Measurements from ENCODE around the gene ELAVL2.

ELAVL2 gene

DNA sequence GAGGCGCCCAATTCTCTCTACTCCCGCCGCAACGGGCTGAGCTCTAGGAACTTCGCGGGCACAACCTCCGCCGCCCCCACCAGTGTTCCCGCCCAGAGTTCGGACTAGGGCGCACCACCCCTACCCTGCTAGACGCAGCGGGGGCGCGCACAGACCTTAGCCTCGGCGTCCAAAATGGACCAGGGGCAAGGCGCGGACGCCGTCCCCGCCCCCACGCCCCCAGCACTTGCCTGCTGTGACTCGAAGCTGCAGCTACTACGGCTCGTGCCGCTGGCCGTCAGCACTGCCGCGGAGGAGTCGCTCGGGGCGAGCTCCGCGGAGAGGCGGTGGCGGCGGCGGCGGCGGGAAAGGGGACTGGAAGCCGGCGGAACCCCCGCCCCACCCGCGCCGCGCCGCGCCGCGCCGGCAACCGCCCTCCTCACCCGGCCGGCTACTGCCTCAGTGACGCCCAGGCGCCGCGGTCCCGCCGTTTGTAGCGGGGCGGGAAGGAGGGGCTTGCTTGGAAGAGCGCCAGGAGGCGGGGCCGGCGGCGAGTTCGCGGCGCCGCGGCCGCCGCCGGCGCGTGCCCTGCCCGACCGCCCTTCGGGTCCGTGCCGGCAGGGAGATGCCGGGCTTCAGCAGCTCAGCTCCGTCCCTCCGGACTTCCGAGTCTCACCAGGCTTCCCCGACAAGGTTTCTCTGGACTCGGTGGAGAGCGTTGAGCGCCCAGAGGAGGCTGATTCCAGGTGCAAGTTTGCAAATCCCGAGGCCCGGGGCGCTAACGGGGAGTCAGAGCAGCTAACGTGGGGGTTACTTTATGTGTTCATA lies 4.5 kb downstream of the ELAVL2 start:
- no peak for DNase-seq

DNA sequence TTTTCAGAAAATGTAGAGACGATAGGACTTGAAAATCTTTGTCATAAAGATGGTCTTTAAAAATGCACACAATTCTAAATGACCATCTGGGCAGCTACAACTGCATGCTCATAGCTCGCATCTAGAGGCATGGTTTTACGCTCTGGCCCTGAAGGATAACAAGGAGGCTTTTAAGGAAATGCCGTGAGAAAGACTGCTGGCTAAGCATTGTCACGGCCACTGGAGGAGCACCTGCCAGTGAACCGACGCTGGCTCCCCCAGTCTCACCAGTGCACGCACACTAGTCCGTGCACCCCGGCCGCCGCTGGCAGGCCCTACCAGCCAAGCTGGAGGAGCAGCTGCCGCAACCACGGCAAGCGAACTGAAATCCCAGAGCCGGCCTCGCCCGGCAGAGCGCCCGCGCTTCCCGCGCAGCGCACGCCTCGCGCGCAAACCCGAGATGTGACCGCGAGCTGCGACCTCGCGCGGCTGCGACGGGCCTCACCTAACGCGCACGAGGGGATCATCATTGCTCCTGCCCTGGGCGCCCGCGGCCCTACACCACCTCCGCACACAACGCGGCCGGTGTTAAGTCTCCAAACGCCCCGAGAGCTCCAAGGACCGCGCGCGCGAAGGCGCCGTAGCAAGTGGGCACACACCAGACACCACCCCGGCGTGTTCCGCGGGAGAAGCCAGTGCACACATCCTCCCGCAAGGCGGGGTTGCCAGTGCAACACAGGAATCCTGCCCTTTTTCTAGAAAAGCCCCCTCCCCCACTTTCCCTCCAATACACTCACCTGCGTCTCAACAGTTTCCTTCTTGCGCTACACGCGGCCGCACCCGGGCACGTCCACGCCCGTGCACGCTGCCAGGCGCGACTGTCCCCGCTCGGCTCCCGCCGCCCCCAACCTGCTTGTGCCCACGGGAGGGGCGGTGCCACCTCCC lies 5.3 kb downstream of the ELAVL2 start:
- DNase-seq: no peak

DNA sequence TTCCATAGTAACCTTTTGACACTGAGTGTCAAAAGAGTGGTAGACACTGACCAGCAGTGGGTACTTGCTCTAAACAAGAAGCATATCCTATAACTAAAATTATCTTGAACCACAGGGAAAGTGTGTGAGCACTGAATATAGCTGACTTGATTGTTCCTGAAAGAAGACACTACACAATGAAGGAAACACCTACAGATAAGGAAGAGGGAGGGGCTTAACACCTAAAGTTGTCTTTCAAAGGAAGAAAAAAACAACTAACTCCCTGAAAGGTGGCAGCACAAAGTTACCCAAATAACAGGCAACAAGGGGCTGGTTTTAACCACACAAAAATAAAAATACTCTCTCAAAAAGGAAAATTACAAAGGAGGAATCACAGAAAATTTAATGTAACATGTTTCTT lies 6.6 kb downstream of the ELAVL2 start:
- DNase-seq: no peak

DNA sequence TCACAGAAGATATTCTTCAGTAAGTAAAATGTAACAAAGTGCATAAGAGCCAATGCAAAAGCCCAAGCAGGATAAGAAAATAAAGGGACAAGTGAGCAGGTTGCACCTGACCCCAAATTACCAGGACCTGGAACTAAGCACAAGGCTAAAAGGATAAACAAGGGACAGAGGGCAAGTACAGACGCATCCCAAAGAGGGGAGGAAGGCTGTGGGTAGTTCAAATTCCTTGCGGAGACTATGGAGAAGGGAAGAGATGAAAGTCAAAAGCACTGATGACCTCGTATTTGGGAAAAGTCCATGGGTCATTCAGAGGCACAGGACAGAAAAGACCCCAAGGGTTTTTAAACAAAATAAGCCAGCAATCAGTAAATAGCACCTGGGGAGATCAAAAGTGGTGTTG lies 11.8 kb downstream of the ELAVL2 start:
- no peak for DNase-seq

DNA sequence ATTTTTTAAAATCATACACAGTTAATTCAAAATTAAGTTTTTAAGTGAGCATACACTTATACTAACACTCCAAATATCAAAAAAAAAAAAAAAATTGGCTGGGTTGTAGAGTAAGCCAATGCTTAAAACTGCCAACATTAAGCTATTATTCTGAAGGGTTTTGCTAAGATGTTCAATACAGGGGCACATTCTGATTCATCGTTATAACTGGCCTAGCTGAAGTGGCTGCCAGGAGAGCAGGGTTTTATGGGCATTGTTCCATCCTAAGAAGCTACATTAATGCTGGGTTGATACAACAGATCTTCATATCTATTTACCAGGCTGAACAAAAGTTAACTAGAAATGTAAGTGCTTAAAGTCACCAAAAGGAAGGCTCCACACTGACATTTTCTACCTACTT lies 13.4 kb downstream of the ELAVL2 start:
- no peak for DNase-seq

DNA sequence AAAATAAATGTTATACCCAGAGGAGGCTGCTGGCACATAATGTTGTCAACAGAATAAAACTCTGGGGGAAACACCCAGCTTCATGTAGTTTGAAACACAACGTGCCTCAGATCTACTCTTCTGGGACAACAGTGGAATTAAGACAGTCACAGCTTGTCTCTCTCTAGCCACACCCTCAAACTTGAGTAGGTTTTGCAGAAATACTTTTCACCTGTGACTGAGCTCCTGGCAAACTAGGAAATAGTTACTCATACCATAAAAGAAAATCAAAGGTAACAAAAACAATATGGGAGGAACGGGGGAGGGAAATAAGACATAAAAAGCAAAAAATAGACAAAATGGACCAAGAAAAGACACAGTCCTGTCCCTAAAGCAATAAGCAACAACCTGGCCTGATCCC lies 14.4 kb downstream of the ELAVL2 start:
- no peak for DNase-seq

DNA sequence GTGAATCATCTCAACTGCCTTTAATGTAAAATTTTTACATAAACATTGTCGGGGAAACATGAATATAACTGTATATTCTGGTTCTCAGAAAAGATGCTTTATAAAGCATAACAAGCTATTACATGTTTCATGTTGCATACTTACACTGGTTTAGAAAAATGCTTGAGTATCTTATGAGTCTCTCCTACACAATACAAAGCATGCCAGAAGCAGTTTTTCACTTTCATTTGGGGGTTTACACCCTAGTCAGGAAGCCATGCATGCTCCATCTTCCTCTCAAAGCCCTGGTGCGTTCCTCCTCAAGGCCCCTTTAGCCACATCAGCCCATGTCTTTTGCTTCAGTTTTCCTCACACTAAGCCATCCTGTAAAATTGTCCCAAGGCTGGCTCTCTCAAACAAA lies 22.8 kb downstream of the ELAVL2 start:
- DNase-seq: no peak

DNA sequence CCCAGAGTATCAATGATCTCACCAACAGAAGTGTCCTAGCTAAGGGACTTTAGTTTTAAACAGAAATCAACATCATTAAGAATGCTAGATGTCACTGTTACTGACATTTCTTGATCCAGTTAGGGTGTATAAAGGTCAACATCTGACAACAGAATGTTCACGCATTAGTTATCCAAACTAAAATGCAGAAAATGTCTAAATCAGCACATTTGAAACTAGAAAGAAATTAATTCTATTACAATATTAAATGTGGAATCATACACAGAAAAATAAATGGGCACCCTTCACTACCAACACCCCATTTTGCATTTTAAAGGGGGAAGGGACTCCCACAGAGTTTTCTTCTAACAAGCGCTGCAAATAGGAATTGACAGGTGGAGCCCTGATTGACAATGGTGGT lies 24.5 kb downstream of the ELAVL2 start:
- DNase-seq: no peak

DNA sequence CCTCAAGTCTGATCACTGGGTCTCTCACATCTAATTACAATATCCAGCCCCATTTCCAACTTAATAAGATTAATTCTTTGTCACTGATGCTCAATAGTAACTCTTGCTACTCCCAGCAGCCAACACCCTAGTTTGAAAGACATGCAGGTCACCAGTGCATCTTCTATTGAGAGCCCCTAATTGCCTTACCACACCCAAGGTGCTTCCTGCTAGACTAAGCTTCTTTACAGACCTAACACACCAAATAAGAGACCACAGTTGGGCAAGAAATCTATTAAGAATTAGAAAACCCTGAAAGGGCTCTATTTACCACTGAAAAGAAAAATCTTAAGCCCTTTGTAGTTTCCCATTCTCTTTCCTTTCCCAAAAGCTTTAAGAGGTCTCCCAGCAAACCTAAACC lies 26.5 kb downstream of the ELAVL2 start:
- DNase-seq: no peak

DNA sequence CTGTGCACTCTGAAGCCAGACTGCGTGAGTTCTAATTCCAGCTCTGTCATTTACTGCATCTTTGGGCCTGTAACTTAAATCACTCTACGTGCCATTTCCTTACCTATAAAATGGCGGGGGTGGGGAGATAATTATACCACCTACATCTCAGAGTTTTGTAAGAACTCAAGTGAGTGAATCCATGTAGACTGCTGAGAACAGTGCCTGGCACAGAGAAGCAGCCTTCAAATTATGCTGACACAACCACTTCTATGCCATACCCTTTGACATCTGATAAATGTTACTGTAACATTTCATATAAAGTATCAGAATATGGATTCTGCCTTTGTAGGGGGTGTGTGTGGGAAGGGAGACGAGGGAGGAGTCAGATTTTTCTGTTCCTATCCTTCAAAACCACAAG lies 27.7 kb downstream of the ELAVL2 start:
- DNase-seq: no peak

DNA sequence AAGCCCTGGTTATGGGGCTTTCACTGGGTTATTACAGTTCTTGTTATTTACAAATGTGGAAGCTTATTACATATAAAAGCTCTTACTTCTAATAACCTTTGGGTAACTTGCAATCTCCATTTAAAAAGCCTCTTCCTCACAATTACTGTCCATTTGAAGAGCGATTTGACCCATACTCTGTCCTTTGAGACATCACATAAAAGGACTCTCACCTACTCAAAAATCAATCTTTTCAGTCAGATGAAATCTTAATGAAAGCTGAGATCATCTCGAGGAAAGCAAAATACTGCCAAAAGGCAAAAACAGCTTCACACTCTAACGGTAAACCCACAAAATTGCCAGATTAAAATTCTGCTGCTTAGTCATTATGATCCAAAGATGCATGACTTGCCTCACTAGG lies 29.8 kb downstream of the ELAVL2 start:
- DNase-seq: no peak

DNA sequence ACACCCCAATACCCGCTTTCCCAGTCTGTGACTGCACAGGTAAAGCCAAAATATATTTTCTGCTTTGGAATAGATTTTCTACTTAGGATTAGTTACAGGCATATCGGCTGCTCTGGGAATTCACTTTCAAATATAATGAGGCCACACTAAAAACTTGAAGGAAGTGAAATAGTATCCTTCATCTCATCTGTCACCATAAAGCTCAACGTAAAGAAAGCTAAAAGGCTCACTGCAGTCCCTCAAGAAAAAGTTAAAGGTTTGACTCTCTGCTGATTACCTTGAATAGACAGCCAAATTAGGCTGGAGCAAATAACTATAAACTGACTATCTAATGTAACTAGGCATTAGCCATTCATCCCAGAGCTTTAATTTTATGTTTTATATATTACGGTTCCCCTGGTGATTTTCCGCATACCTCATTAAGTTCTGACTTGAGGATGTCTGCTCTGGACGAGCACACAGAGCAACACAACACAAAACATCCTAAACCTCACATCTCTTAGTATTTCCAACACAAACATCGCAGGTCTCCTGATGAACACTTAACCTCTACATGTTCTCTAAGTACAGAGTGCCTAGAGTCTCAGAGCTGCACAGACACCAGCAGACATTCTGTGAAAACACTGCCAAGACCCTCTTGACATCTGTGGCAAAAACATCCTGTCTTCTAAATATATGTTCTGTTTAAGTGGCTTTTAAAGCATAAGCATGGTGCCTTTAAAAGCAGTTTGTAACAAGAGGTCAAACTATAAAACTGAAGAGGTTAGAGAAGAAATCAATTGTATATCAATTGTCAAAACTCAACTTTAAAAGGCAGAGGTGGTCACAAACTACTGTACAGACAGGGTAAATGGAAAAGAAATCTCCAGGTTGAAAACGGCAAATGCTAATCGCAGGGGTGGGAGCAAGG lies 35.4 kb downstream of the ELAVL2 start:
- DNase-seq: no peak

DNA sequence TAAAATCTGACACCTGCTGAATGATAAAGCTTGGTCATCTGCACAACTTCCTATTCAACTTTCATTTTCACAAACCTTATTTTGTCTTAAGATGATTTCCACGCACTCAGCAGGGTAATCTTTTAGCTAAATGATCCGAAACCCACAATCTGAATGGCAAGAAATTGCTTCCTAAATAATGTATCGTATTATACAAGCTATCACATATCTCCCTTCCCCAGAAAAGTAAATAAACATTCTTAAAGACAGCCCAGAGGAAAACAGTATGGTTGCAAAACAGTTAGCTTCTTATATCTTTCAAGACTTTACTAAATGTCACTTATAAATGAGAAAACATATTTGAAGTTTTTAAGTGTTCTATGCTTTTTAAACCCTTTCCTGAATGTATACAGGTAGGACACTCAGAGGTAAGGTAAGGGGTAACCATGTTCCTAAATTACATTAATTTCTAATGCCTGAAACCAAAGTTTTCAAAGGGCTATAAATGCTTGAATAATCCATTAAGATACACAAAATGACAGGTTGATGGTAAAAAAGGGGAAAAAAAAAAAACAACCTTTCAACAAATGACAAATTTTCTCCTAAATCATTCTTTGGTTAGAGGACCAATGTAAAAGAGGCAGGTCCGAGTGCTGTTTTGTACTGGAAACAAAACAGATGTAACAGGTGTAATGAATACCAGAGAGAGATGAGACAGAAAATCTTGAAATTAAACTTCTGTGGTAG lies 36.3 kb downstream of the ELAVL2 start:
- no peak for DNase-seq

DNA sequence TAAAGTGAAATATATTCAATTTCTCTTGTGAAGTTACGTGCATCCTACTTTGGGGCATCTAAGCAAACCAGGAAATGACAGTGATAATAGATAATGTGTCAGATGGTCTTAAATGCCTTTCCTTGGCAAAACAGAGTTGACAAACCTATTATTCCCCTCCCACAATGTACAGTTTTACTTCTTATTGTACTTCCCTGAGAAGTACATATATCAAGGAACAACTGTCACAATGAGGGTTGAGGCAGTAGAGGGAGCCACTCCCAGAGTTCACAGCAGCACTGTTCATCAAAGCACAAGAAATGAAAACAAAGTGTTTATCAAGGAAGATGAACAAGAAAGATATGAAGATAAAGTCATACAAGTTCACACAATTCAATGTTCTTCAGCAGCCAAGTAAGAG lies 41.1 kb downstream of the ELAVL2 start:
- DNase-seq: no peak

DNA sequence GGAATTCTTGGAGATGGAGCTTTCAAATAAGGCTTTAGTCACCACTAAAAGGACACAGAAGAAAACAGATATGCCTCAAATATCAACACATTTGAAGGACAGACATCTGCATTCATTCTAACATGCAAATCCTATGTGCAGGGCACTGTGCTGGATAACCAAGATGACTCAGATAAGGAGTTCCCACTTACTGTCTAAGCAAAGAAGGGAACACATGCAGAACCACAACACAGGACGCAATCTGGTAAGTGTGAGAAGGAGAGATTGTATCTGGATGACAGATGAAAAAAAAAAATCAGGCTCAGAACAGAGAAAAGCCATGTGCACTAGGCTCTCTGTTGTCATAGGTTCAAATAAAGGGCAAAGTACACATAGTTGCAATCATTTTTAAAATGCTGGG lies 42.5 kb downstream of the ELAVL2 start:
- no peak for DNase-seq

DNA sequence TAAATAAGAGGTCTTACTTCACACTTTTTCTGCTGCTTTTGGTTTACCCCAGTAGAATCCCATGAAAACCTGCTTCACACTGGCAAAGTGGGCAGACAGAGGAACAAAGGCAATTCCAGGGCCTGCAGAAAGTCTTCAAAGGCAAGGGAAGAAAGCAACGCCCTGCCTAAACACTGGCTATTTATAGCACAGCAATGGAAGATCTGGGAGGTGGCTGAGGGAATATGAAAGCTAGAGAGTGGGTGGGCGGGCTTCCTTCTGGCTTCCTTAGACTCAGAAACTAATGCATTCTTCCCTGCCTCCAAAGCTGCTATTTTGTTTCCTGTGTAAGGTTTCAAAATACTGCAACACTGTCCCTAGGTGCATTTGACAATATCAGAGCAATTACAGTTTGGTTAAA lies 46.8 kb downstream of the ELAVL2 start:
- no peak for DNase-seq

DNA sequence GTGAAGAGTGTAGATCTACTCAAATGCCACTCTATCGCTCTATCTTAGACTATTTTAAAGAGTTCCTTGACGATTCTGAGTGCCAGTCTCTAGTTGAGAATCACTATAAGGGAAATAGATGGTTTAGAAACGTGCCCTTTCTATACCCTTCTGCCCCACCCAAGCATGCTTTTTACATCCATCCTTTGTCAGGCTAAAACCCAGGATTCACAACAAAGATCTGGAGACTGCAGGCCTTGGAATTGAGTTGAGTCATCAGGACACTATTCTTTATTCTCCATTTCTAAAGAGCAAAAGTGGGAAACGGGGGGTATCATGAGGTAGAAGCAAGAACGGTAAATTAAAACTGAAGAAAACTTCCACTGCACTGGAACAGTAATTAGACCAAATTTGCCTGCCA lies 48.7 kb downstream of the ELAVL2 start:
- DNase-seq: no peak

DNA sequence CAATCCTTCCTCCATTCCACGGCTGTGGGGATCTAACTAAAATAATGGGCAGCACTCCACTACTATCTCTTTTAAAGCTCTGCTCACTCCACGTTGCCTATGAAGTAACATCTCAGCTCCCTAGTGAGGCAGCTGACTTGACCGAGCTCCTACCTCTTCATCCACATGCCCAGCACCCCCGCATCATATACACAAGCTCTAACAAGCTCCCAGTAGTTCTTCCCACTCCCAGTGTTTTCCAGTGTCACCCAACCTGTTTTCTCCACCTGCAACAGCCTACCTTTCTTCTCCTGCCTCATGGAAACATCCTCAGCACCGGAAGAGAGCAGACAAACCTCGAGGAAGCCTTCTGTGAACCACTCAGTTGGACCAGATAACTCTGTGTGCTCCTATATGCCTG lies 50.5 kb downstream of the ELAVL2 start:
- no peak for DNase-seq

DNA sequence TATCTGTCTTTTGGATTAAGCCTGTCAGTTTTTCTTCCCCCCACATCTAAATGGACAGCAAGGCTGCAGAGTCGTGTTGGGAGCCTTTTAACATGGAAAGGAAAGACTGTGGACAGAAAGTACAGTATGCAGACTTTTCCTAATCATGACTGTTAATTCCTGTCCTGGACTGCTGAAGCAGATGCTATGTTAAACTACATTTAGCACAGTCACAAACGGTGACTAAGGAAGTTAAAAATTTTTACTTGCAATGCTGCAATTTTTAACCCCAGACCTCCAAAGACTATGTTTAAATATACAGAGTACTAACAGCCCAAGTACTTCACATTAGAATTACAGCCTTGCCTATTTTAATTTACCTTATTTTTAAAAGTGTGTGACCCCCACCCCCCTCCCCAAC lies 51.8 kb downstream of the ELAVL2 start:
- no peak for DNase-seq

DNA sequence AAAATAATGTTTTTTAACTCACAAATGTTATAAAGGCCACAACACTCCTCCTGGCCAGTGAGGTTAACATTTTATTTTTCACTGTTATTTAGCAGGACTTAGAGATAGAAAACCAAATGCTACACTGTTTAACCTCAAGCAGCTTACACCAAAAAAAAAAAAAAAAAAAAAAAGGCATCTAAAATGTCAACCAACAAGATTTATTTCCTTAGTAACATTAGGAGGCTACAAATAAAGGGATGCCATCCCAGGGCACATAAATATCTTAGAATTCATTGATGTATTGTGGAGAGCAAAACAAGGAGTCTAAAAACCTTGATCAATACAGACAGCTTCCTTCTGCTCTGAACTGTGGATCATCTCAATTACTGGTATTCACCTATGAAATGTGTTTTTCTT lies 53.7 kb downstream of the ELAVL2 start:
- DNase-seq: no peak

DNA sequence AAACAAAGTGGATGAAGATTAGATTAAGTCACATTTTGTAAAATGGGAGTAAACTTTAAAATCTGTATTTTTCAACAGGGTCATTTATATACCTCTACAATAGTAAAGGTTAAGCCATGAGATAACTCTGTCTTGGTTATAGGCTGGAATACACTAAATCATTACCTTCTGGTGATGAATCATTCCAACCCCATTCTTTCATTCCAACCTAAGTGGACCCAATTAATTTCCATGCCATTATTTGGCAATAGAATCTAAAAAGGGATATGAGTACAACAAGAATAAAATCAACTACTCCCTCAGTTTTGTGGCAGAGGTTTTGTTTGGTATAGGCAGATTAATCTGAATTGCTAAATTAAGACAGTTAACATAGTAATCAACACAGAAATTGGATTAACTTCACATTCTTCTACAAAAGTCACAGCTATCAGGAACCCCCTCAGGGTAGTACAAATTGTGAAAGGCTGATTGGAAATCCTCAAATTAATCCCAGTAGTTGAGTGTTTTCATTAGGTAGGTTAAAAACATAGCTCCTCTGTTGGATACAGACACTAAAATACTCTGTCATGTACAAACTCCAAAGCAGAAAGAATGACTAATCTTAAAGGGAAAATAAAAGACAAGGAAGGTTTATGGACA lies 54.2 kb downstream of the ELAVL2 start:
- no peak for DNase-seq

Measured in cerebellar nuclear complex (tissue), 1 donor.